ENCODE results near the gene IP6K2. TPM values are rescaled to one million over a fixed set of nuclear protein-coding genes. Genes with fewer than 3 reads are reported as not detected.

IP6K2 gene
- total and polyA plus RNA-seq, 10 of the 15 experiments (the other 5 are each of a cell fraction or from before 2014, with no cell fraction given): 25.8 to 95.9 (median 69.0) TPM

DNA sequence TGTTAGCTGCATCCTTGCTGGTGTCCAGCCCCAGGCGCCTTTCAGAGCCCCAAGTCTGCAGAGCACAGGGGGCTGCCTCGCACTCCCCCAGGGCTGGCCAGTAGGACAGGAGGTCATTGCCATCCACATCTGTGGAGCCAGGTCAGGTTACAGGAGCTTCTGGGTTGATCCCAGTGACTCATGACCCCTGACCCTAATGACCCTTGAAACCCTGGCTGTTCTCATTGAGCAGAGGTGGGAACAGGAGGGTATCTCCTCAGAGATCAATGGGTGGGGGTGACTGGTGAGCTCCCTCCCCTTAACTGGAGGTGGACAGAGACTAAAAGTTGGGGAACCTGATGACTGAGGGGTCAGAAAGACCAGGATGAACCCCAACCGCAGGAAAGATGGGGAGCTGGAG lies 75.6 kb downstream of the IP6K2 start:
- Histone ChIP-seq H3K27ac (ENCODE audit: control insufficient read depth, insufficient read depth) (no peak overlapping the region), H4K20me1 (ENCODE audit: control insufficient read depth, insufficient read depth) (no peaks in the 10 kb centered on the region), H3K4me3 (no peak overlapping the region), H3K4me2 (ENCODE audit: control insufficient read depth, insufficient read depth) (no peak overlapping the region), H3K9ac (ENCODE audit: control insufficient read depth, insufficient read depth, low read length) (no peak overlapping the region), H3K27me3 (replicated peaks in 1 of 2; ENCODE audit: control insufficient read depth in 2 of 2, insufficient read depth in 2 of 2, low read length in 1 of 2) (no peaks in the 10 kb centered on the region), H3K4me1 (ENCODE audit: control insufficient read depth, insufficient read depth, low read length) (peaks cover 2% of the 10 kb centered on the region; the same call in 1 of the 2 replicates), H3K79me2 (ENCODE audit: control insufficient read depth, insufficient read depth, low read length) (no peaks in the 10 kb centered on the region), H3K36me3 (ENCODE audit: control insufficient read depth in 2 of 2, insufficient read depth in 2 of 2, low read length in 1 of 2) (no peaks in the 10 kb centered on the region), H2AFZ (ENCODE audit: control insufficient read depth, low read depth, low read length) (no peak overlapping the region), H3K9me3 (replicated peaks; ENCODE audit: control insufficient read depth, insufficient read depth, low read length) (no peaks in the 10 kb centered on the region)
- no TSS peak for BruUV-seq (replicated peaks)
- ChIA-PET RAD21 (ENCODE audit: unreplicated experiment) (no interaction called here), POLR2A (no interaction called here), SMC1A (ENCODE audit: uncharacterized antibody, unreplicated experiment) (no interaction called here), CTCF (no interaction called here)
- intact Hi-C loops (cut with micrococcal nuclease; ENCODE audit: unreplicated experiment) (no loop called here), in situ Hi-C loops (cut with MboI) (no loop called here)
- no peak for TF ChIP-seq CEBPB (IDR thresholded peaks at IDR 0.05; ENCODE audit: borderline replicate concordance in 1 of 2, low read depth in 2 of 2, low read length in 2 of 2)
- no peak for TF ChIP-seq BRCA1 (IDR thresholded peaks at IDR 0.05; ENCODE audit: low read depth, low read length)
- no peak for TF ChIP-seq PRDM15 (CRISPR knock-in tag; IDR thresholded peaks at IDR 0.05)
- TF ChIP-seq CBX5 (IDR thresholded peaks at IDR 0.05; ENCODE audit: low read depth): no peak
- TF ChIP-seq ASH2L (IDR thresholded peaks at IDR 0.05; ENCODE audit: borderline replicate concordance, low read depth): no peak
- FAIRE-seq (no peak), DNase-seq (ENCODE audit: low read depth, low spot score) (no peak), ATAC-seq (no peak)
- 46% methylated on average over 3 of the region's 3 CpGs for WGBS (ENCODE audit: insufficient coverage, insufficient replicate concordance, low lambda C conversion rate, missing lambda C conversion rate)

Measured in GM12878 (cell line).